Endodermal cell (in vitro differentiated cells): ENCODE data around the gene LAMA4. TPM values are rescaled to one million over a fixed set of nuclear protein-coding genes. Genes with fewer than 3 reads are reported as not detected.

Experiments
- DNase-seq: peaks from one replicate; pipeline ENCODE4 v3.0.0-alpha.2; 2017
- H3K27ac ChIP-seq: 2 replicates; pipeline ENCODE4 v1.5.1; 2013; ENCODE audit warnings: mild to moderate bottlenecking, low read depth, low read length, moderate library complexity
- H3K27me3 ChIP-seq: 2 replicates; pipeline ENCODE4 v1.6.1; 2013; ENCODE audit warnings: mild to moderate bottlenecking, low read length, moderate library complexity; ENCODE audit not compliant: insufficient read depth, control insufficient read depth, poor library complexity, severe bottlenecking
- H3K36me3 ChIP-seq: 2 replicates; pipeline ENCODE4 v1.7.0; 2013; ENCODE audit warnings: mild to moderate bottlenecking, low read length, moderate library complexity; ENCODE audit not compliant: control insufficient read depth, insufficient read depth
- H3K4me1 ChIP-seq: one replicate; pipeline ENCODE4 v1.7.0; 2013; ENCODE audit warnings: low read length; ENCODE audit not compliant: control insufficient read depth, insufficient read depth
- H3K4me3 ChIP-seq: 2 replicates; pipeline ENCODE4 v1.5.1; 2013; ENCODE audit warnings: mild to moderate bottlenecking, low read length, moderate library complexity
- H3K9ac ChIP-seq: 2 replicates; pipeline ENCODE4 v1.6.1; 2013; ENCODE audit warnings: mild to moderate bottlenecking, low read length, moderate library complexity; ENCODE audit not compliant: poor library complexity, severe bottlenecking; ENCODE audit errors: extremely low read depth
- H3K9me3 ChIP-seq: 2 replicates; pipeline ENCODE4 v1.6.1; 2013; ENCODE audit warnings: mild to moderate bottlenecking, low read length, moderate library complexity; ENCODE audit not compliant: control insufficient read depth
- H3K27ac Mint-ChIP-seq: 2 replicates; pipeline ENCODE4 v1.8.0; 2020; ENCODE audit warnings: mixed read lengths
- H3K27me3 Mint-ChIP-seq: 2 replicates; pipeline ENCODE4 v1.8.0; 2021; ENCODE audit warnings: mild to moderate bottlenecking, mixed read lengths; ENCODE audit not compliant: insufficient read depth
- H3K36me3 Mint-ChIP-seq: 2 replicates; pipeline ENCODE4 v1.8.0; 2020; ENCODE audit warnings: low read depth, mixed read lengths
- H3K4me1 Mint-ChIP-seq: 2 replicates; pipeline ENCODE4 v1.8.0; 2020; ENCODE audit warnings: mixed read lengths
- H3K4me3 Mint-ChIP-seq: 2 replicates; pipeline ENCODE4 v1.8.0; 2020; ENCODE audit warnings: mild to moderate bottlenecking, moderate library complexity, mixed read lengths
- H3K9me3 Mint-ChIP-seq: 2 replicates; pipeline ENCODE4 v1.8.0; 2020; ENCODE audit warnings: mild to moderate bottlenecking, mixed read lengths
- WGBS, 2 experiments: methylation state at CpG; one replicate each; pipeline versions ENCODE4 v1.1.5 to v1.1.7; 2013; ENCODE audit warnings: missing lambda C conversion rate in 2 of 2, mixed read lengths in 1 of 2; ENCODE audit not compliant: insufficient coverage in 1 of 2, insufficient read length in 1 of 2; 5-methylcytosine and 5-hydroxymethylcytosine counted together
- total RNA-seq, 2 donors: library from RNA; stranded (reverse); fragmentation: NEBNext Ultra II Directional in 1 of 2; extraction: Animal tissue kit (Norgen Biotek cat#: 25700) in 1 of 2; gene quantifications; 2 replicates in 1 of 2; 3 replicates in 1 of 2; pipeline ENCODE4 v1.2.1, GENCODE V29; 2021
- TF ChIP-seq, protein P1 (sequence below): fragments of 200-600 bp; sonication (generic); conservative IDR thresholded peaks from 2 replicates; pipeline ENCODE4 v1.5.0; 2021; ENCODE audit warnings: antibody characterized with exemption, mild to moderate bottlenecking

Gene LAMA4
- total RNA-seq, 2 donors from 2014 or later, result 0.24 to 3.7 TPM

DNA sequence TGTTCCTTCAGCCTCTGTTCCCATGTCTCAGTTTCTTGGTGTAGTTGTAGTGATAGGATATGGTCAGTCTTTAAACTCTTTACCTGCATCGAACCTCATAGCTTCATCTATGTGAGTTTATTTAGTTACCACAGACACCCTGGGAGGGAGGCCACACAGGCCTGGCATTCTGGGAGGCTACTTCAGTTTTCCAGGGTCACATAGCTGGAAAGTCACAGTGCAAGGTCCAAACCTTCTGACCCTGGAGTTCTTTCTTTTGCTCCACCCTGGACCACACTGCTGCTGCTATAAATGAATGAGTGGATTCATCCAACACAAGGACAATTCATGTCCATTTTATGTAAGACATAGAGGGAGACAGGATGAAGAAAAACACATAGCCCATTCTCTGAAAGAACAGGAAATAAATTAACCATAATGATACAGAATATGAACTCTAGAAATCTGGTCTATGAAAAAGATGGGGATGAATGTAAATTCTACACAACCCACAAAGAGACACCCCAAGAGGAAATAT lies 60.8 kb downstream of the LAMA4 start:
- TF ChIP-seq, protein P1, sequence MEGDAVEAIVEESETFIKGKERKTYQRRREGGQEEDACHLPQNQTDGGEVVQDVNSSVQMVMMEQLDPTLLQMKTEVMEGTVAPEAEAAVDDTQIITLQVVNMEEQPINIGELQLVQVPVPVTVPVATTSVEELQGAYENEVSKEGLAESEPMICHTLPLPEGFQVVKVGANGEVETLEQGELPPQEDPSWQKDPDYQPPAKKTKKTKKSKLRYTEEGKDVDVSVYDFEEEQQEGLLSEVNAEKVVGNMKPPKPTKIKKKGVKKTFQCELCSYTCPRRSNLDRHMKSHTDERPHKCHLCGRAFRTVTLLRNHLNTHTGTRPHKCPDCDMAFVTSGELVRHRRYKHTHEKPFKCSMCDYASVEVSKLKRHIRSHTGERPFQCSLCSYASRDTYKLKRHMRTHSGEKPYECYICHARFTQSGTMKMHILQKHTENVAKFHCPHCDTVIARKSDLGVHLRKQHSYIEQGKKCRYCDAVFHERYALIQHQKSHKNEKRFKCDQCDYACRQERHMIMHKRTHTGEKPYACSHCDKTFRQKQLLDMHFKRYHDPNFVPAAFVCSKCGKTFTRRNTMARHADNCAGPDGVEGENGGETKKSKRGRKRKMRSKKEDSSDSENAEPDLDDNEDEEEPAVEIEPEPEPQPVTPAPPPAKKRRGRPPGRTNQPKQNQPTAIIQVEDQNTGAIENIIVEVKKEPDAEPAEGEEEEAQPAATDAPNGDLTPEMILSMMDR, result no peak
- H3K27me3 Mint-ChIP-seq, result peaks cover 34% of the 10 kb centered on the region
- H3K27me3 ChIP-seq, result peaks cover 19% of the 10 kb centered on the region
- H3K4me1 Mint-ChIP-seq, result peaks cover 5% of the 10 kb centered on the region
- 94% methylated on average over 1 of the region's 1 CpG; no CpG with 5 or more reads in 1 of the 2 experiments for WGBS, 2 experiments
- no peak overlapping the region for H3K27ac Mint-ChIP-seq
- DNase-seq, result no peak
- no peaks in the 10 kb centered on the region for H3K9me3 ChIP-seq
- H3K36me3 Mint-ChIP-seq, result no peaks in the 10 kb centered on the region
- no peaks in the 10 kb centered on the region for H3K4me1 ChIP-seq
- H3K4me3 Mint-ChIP-seq, result no peak overlapping the region
- no peaks in the 10 kb centered on the region for H3K9me3 Mint-ChIP-seq
- no peaks in the 10 kb centered on the region for H3K36me3 ChIP-seq
- no peak overlapping the region for H3K4me3 ChIP-seq
- no peak overlapping the region for H3K27ac ChIP-seq
- H3K9ac ChIP-seq, result no peak overlapping the region

DNA sequence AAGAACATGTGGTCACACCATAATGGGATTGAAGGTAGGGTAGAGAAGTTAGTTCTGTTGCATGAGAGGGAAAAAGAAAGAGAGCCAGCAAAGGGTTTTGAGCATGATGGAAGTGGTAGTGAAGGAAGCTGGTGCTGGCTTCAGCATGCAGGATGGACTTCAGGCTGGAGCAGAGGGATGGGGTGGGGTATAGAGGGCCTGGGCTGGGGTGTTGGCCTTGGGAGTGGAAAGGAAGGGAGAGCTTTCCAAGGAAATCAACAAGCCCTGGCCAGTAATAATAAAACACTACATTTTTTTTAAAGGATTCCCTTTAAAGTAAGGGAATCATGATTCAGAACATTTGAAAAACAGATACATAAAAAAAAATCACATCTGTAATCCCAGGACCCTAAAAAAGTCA lies 61.2 kb downstream of the LAMA4 start:
- no peaks in the 10 kb centered on the region for H3K36me3 ChIP-seq
- Mint-ChIP-seq H3K36me3 (no peaks in the 10 kb centered on the region), H3K4me1 (no peaks in the 10 kb centered on the region), H3K27ac (no peak overlapping the region), H3K9me3 (no peaks in the 10 kb centered on the region), H3K4me3 (no peak overlapping the region), H3K27me3 (peaks cover 29% of the 10 kb centered on the region)
- H3K27ac ChIP-seq, result no peak overlapping the region
- peaks cover 17% of the 10 kb centered on the region for H3K27me3 ChIP-seq
- DNase-seq, result no peak
- TF ChIP-seq, protein P1, result no peak
- no peaks in the 10 kb centered on the region for H3K4me1 ChIP-seq
- H3K9me3 ChIP-seq, result no peaks in the 10 kb centered on the region
- H3K9ac ChIP-seq, result no peak overlapping the region
- no peak overlapping the region for H3K4me3 ChIP-seq

DNA sequence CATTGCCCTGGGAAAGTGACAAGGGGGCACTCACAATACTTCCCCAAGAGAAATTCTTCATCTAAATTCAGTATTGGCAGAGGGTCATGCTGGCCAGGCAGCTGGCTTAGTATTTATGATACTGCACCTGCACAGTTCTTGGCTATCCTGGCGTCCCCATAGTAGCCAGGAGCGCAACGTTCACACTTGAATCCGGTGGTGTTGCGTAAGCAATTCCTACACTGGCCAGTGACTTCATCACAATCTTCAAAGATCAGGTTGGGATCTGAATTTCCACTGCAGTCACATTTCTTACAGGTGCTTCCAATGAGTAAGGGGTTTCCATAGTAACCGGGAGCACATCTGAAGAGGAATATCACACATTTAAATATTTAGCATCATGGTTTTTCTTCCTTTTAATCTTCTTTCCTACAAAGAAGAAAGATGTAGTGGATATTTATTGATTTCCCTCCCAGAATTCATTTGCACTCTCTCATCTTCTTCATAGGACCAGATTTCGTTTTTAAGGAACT lies 62.8 kb downstream of the LAMA4 start:
- Mint-ChIP-seq H3K9me3 (no peaks in the 10 kb centered on the region), H3K36me3 (no peaks in the 10 kb centered on the region), H3K4me1 (no peaks in the 10 kb centered on the region), H3K4me3 (no peak overlapping the region), H3K27ac (no peak overlapping the region), H3K27me3 (peaks cover 19% of the 10 kb centered on the region)
- TF ChIP-seq, protein P1, result no peak
- no peaks in the 10 kb centered on the region for H3K9me3 ChIP-seq
- no peaks in the 10 kb centered on the region for H3K4me1 ChIP-seq
- H3K27ac ChIP-seq, result no peak overlapping the region
- H3K9ac ChIP-seq, result no peak overlapping the region
- no peak overlapping the region for H3K4me3 ChIP-seq
- no peaks in the 10 kb centered on the region for H3K36me3 ChIP-seq
- 95 to 100% methylated on average over 5 to 7 of the region's 7 CpGs for WGBS, 2 experiments
- DNase-seq, result no peak
- H3K27me3 ChIP-seq, result peaks cover 14% of the 10 kb centered on the region
